Nephron (organoid): ENCODE data around the gene TRIM49D1.
"Not testable (repeated sequence)": the region's sequence is repeated elsewhere in the genome, so short reads cannot be mapped to it uniquely, and the experiment has no call there.

Experiments
- H3K27ac Mint-ChIP-seq, 3 experiments: 2 replicates each; pipeline ENCODE4 v1.8.0; 2020; ENCODE audit warnings: mixed read lengths in 3 of 3, mild to moderate bottlenecking in 2 of 3, moderate library complexity in 1 of 3
- H3K27me3 Mint-ChIP-seq: 2 replicates; pipeline ENCODE4 v1.8.0; 2021; ENCODE audit warnings: low read depth, mild to moderate bottlenecking, moderate library complexity, mixed read lengths
- H3K36me3 Mint-ChIP-seq: 2 replicates; pipeline ENCODE4 v1.8.0; 2020; ENCODE audit warnings: low read depth, mixed read lengths
- H3K4me1 Mint-ChIP-seq: 2 replicates; pipeline ENCODE4 v1.8.0; 2020; ENCODE audit warnings: mixed read lengths
- H3K4me3 Mint-ChIP-seq, 3 experiments: 2 replicates each; pipeline ENCODE4 v1.8.0; 2020; ENCODE audit warnings: mild to moderate bottlenecking in 3 of 3, mixed read lengths in 3 of 3, moderate library complexity in 2 of 3
- H3K9me3 Mint-ChIP-seq: 2 replicates; pipeline ENCODE4 v1.8.0; 2020; ENCODE audit warnings: mixed read lengths
- TF ChIP-seq, protein P1 (sequence below), 3 experiments: fragments of 200-600 bp; sonication (generic); IDR thresholded peaks; one replicate each; pipeline ENCODE4 v1.5.0; 2021; ENCODE audit warnings: antibody characterized with exemption in 3 of 3; ENCODE audit not compliant: unreplicated experiment in 3 of 3

The TRIM49D1 gene, protein sequence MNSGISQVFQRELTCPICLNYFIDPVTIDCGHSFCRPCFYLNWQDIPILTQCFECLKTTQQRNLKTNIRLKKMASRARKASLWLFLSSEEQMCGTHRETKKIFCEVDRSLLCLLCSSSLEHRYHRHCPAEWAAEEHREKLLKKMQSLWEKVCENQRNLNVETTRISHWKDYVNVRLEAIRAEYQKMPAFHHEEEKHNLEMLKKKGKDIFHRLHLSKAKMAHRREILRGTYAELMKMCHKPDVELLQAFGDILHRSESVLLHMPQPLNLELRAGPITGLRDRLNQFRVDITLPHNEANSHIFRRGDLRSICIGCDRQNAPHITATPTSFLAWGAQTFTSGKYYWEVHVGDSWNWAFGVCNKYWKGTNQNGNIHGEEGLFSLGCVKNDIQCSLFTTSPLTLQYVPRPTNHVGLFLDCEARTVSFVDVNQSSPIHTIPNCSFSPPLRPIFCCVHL

DNA sequence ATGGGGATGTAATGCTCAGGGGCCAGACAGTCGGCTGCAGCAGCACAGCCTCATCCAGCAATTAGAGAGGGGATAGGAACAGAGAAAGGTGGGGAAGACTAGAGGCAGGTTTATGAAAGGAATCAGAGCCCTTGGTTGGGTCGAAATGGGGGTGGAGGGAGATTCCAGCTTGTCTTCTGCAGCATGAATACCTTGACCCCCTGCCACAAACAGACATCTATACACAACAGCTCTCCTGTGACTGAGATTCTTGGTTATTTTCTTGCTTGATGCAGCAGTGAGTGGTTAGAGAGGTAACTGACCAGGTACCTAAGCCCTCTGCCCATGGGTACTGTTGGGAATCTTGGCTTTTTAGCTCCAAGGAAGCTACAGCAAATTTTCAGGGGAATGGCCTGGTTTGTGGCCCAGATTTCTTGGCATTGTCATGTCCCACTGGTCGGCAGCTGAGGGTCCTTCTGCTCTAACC, at the start of gene TRIM49D1:
TRIM49D1 (minus strand) TSS at position 51 of the 466 bp plus-strand sequence. CDS start 4,535 bp downstream, outside the sequence.
- no peaks in the 10 kb centered on the region for H3K4me1 Mint-ChIP-seq
- H3K27ac Mint-ChIP-seq = no peak within 1 kb of the TSS
- H3K9me3 Mint-ChIP-seq = no peaks in the 10 kb centered on the region
- H3K36me3 Mint-ChIP-seq = no peaks in the 10 kb centered on the region
- TF ChIP-seq, protein P1, sequence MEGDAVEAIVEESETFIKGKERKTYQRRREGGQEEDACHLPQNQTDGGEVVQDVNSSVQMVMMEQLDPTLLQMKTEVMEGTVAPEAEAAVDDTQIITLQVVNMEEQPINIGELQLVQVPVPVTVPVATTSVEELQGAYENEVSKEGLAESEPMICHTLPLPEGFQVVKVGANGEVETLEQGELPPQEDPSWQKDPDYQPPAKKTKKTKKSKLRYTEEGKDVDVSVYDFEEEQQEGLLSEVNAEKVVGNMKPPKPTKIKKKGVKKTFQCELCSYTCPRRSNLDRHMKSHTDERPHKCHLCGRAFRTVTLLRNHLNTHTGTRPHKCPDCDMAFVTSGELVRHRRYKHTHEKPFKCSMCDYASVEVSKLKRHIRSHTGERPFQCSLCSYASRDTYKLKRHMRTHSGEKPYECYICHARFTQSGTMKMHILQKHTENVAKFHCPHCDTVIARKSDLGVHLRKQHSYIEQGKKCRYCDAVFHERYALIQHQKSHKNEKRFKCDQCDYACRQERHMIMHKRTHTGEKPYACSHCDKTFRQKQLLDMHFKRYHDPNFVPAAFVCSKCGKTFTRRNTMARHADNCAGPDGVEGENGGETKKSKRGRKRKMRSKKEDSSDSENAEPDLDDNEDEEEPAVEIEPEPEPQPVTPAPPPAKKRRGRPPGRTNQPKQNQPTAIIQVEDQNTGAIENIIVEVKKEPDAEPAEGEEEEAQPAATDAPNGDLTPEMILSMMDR (IDR thresholded peaks at IDR 0.05; ENCODE audit: unreplicated experiment in 3 of 3) = no peak
- no peaks in the 10 kb centered on the region for H3K27me3 Mint-ChIP-seq
- H3K4me3 Mint-ChIP-seq = no peak within 1 kb of the TSS

DNA sequence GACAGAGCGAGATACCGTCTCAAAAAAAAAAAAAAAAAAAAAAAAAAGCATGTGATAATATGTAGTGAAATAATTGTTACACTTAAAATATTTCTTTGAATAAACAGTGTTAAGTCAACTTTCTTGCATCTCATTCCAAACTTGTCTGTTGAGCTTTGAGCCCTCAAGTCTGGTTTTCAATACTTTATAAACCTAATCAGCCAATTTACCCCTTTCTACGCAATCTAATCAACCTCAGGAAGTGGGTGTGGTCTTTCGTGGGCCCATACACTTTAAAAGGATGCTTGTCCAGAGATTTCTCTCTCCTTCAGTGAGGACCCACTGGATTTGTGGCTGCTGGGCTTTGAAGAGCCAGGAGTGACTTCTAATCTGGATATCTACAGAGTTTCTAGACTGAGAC, 43.7 kb upstream of the TRIM49D1 start, which contains the start of gene TRIM64:
TRIM64 (plus strand) TSS at position 301 of the 400 bp plus-strand sequence. CDS start 2,467 bp downstream, outside the sequence.
- H3K9me3 Mint-ChIP-seq, H3K27ac Mint-ChIP-seq, H3K36me3 Mint-ChIP-seq, H3K27me3 Mint-ChIP-seq, H3K4me1 Mint-ChIP-seq, H3K4me3 Mint-ChIP-seq: not testable (repeated sequence)

DNA sequence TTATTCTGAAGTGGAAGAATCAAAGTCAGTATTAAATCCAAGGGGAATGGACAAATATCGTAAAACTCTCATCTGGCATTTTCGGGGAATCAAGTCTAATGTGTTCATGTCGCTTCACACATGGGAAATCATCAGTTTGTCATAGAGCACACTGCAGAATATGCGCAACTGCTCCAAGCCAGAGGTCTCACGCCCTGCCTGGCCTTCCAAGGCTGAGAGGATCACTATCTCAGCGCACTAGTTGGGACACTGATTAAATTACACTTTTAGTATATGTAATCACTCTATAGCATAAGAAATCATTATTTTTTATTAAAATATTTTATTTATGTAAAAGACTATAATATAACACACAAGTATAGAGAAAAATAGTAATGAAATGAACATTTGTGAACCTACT, 38.8 kb upstream of the TRIM49D1 start:
- H3K27ac Mint-ChIP-seq, H3K27me3 Mint-ChIP-seq: not testable (repeated sequence)

DNA sequence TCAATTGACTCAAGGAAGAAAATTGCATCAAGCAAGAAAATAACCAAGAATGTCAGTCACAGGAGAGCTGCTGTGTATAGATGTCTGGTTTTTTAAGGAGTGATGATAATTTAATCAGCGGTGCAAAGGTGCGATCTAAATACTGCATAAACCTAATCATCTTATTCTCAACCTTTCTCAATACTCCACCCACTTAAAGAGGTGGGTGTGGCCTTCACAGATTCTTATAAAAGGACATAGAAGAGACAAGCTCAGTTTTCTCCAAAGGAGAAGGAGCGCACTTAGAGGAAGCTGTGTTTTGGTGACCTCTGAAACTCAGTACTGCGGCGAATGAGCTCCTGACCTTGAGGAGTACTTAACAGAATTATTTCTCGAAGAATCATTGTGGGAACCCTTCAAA, 1.7 kb upstream of the TRIM49D1 start, which contains the start of gene TRIM49D2:
TRIM49D2 (plus strand) TSS at position 301 of the 400 bp plus-strand sequence. CDS start 2,698 bp downstream, outside the sequence.
- not testable (repeated sequence) for H3K9me3 Mint-ChIP-seq, H3K4me1 Mint-ChIP-seq, H3K4me3 Mint-ChIP-seq, H3K27ac Mint-ChIP-seq, H3K27me3 Mint-ChIP-seq, H3K36me3 Mint-ChIP-seq

More for the DNA sequence above, 38.8 kb upstream of the TRIM49D1 start:
- not testable (repeated sequence) for H3K36me3 Mint-ChIP-seq, H3K4me1 Mint-ChIP-seq, H3K4me3 Mint-ChIP-seq, H3K9me3 Mint-ChIP-seq

DNA sequence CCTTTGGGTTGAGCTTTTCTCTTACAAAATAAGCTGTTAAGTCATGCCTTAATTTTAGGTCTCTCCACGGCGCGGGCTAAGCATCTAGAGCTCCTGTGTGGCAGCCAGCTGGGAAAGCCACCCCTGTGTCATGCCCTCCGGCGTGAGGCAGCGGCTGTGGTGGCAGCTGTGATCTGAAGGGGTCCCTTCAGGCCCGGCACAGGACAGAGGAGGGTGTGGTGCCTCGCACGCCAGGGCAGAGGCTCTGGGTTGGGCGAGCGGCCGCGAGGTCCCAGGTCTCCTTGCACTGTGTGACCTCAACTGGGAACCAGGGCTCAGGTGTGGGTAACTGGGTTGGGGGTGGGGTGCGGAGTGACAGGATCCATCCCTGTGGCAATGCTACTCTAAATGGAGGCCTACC, 21.2 kb downstream of the TRIM49D1 start:
- H3K9me3 Mint-ChIP-seq, H3K27me3 Mint-ChIP-seq, H3K27ac Mint-ChIP-seq, H3K36me3 Mint-ChIP-seq, H3K4me3 Mint-ChIP-seq, H3K4me1 Mint-ChIP-seq: not testable (repeated sequence)

DNA sequence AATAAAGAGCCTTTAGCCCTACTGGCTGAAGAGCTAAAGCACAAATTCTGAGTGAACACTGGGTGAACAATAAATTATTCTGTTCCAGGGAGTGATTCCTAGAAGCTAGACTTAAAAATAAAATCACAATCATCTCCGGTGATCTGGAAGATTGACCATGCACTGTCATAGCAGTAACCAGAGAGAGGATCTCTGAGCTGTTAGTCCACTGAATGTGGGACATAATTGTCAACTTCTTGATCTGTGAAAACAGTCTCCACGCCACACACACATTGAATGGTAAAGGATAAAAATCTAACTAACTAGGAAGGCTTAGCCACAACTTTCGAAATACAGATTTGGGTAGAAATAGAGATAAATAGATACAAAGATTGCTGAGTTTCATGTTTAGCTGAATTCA, 28.8 kb downstream of the TRIM49D1 start:
- not testable (repeated sequence) for H3K36me3 Mint-ChIP-seq, H3K4me1 Mint-ChIP-seq, H3K27ac Mint-ChIP-seq, H3K4me3 Mint-ChIP-seq, H3K9me3 Mint-ChIP-seq, H3K27me3 Mint-ChIP-seq

DNA sequence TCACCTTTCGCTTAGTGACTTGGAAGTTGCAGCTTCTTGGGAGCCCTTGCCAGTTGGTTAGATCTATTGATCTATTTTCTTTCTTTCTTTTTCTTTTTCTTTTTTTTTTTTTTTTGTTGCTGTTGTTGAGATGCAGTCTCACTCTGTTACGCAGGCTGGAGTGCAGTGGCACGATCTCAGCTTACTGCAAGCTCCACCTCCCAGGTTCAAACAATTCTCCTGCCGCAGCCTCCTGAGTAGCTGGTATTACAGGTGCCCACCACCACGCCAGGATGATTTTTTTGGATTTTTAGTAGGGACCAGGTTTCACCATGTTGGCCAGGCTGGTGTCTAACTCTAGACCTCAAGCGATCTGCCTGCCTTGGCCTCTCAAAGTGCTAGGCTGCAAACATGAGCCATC, 44.5 kb downstream of the TRIM49D1 start:
- H3K27me3 Mint-ChIP-seq, H3K27ac Mint-ChIP-seq, H3K4me1 Mint-ChIP-seq, H3K4me3 Mint-ChIP-seq, H3K36me3 Mint-ChIP-seq, H3K9me3 Mint-ChIP-seq: not testable (repeated sequence)

DNA sequence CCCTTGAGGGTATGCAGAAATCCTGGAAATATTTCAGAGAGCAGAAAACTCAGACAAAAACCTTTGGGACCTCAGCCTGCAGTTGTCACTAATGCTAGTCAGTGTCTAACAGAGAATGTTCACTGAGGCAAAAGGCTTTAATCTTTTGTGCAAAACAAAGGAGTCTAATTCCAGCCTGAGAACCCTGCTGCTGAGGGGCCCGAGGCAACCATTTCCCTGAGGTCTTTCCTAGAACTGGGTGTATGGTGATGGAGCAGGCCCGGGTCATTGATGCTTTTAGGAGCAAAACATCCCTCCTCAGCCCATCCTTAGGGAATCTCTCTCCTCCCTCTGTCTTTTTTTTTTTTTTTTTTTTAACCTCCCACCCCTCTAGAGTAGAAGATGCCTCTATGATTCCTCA, 49.5 kb downstream of the TRIM49D1 start:
- H3K4me3 Mint-ChIP-seq, H3K9me3 Mint-ChIP-seq, H3K36me3 Mint-ChIP-seq, H3K27ac Mint-ChIP-seq, H3K4me1 Mint-ChIP-seq, H3K27me3 Mint-ChIP-seq: not testable (repeated sequence)

DNA sequence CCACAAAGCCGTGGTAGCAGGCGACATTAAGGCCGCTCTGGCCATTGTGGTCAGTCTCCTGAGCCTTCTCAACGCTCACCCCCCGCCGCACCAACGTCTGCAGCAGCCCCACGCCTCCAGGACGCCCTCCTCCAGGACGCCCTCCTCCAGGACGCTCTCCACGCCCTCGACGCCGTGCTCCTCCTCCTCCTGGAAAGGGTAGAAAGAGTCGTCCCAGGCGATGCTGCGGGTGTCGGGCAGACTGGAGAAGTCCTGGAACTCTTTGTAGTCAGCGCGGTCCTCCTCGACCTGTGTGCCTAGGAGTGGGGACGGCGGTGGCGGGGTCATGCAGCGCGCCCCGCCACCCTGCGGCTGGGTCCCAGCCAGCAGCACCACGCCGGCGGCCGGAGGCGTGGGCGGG, 56.8 kb downstream of the TRIM49D1 start:
- H3K36me3 Mint-ChIP-seq = not testable (repeated sequence)

DNA sequence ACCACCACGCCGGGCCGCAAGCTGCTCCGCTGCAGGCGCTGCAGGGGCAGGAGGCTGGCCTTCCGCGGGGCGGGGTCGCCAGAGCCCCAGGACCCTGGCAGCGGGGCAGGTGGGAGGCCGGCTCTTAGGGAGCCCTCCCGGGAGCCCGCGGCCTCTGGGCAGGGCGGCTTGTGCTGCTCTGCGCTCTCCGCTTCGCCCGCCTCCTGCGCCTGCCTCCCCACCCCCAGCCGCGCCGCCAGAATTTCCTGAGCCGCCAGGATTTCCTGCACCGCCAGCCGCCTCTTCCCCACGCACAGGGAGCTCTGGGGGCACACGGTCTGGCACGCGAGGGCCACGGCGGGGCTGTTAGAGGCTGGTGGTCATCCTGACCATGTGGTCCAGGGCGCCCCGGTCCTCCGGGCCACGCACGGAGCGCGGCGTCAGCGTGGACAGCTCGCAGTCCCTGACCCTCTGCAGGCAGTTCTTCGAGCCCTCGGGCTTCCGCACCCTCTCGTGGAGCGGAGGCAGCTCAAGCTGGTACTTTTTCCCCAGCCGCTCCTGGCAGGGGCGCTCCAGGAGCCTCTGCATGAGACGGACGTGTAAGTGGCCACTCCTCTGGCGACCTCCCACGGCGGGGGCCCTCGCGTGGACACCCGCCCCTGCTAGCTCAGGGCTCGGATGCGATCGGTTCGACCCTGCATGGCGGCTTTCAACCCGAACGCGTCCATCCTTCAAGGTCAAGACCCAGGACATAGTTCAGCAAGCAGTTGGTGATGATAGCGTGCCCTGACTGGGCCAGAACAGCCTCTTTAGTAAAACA, 57.9 kb downstream of the TRIM49D1 start:
- not testable (repeated sequence) for H3K27me3 Mint-ChIP-seq, H3K27ac Mint-ChIP-seq, H3K36me3 Mint-ChIP-seq, H3K4me1 Mint-ChIP-seq, H3K9me3 Mint-ChIP-seq, H3K4me3 Mint-ChIP-seq

More for the DNA sequence above, 56.8 kb downstream of the TRIM49D1 start:
- H3K4me1 Mint-ChIP-seq, H3K4me3 Mint-ChIP-seq, H3K9me3 Mint-ChIP-seq, H3K27ac Mint-ChIP-seq, H3K27me3 Mint-ChIP-seq: not testable (repeated sequence)
